Putamen (tissue), 1 donor: ENCODE results near the gene EAF2.
"Not testable (repeated sequence)": the region's sequence is repeated elsewhere in the genome, so short reads cannot be mapped to it uniquely, and the experiment has no call there.

Source experiments
- DNase-seq: peaks from one replicate; pipeline ENCODE4 v3.0.0-alpha.2; 2016; ENCODE audit warnings: low spot score

EAF2 gene

DNA sequence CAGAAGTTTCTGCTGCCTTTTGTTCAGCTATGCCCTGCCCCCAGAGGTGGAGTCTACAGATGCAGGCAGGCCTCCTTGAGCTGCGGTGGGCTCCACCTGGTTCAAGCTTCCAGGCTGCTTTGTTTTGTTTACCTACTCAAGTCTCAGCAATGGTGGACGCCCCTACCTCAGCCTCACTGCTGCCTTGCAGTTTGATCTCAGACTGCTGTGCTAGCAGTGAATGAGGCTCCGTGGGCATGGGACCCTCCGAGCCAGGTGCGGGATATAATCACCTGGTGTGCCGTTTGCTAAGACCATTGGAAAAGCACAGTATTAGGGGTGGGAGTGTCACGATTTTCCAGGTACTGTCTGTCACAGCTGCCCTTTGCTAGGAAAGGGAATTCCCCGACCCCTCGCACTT, 28.2 kb downstream of the EAF2 start:
- not testable (repeated sequence) for DNase-seq

DNA sequence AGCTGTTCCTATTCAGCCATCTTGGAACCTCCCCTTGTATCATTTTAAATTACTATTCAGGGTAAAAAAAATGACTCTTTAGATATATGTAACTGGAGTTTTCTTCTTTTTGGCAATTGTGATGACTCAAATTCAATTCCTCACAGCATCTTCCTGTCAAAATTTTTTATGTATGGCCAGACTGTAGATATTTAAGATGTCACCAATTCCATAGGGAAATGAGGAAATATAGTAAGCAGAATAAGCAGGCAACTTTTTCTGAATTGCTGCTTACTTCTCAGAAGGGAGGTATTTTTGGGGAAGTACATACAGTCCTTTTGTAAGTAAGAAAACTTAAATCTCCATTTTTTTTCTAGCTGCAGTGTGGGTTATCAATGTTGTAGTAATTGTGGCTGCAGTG, 28.8 kb downstream of the EAF2 start:
- no peak for DNase-seq

DNA sequence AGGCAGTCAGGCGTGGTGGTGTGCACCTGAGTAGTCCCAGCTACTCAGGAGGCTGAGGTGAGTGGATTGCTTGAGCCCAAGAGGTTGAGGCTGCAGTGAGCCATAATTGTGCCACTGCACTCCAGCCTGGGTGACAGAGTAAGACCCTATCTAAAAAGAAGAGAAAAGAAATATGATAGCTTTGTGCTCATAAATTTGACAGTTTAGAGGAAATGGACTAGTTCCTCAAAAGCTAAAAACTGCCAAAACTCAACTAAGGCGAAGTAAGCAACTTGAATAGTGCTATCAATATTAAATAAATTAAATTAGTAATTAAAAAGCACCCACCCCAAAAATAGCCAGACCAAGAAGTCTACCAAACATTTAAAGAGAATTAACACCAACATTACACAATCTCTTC, 34.7 kb downstream of the EAF2 start:
- no peak for DNase-seq

DNA sequence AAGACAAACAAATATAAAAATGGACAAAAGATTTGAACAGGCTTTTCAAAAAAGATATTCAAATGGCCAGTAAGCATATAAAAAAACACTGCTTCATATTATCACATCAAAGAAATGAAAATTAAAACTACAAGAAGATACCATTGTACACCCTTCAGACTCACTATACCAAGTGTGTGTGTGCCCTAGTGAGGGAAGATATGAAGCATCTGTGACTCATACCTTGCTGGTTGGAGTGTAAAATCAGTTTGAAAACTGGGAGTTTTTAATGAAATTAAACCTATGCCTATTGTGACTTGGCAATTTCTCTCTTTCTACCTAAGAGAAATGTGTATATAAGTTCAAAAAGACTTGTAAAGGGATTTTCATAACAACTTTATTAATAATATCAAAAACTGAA, 35.7 kb downstream of the EAF2 start:
- no peak for DNase-seq

GRCh38 chr3:121871430-121871829, 36.4 kb downstream of the EAF2 start:
- no peak for DNase-seq

GRCh38 chr3:121878411-121878810, 43.4 kb downstream of the EAF2 start:
- DNase-seq, result no peak

- no peak for DNase-seq
Observed at GRCh38 chr3:121883507-121883906, 48.5 kb downstream of the EAF2 start.

DNA sequence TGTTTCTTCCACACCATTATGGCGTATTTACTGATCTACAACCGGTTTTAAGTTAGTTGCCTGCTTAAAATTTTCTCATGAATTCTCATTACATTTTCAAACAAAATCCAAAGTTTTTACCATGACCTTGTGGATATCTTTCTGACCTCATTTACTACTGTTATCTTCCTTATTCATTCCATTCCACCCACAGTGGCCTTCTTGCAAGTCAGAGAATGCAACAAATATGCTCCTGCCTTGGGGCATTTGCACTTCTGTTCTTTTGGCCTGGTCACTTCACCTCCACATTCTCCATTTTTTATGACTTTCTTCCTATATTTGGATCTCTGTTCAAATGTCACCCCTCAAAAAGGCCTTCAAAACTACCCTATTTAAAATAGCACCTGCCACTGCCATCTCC, 50.4 kb downstream of the EAF2 start:
- no peak for DNase-seq

- DNase-seq, result peak; percentile 49
Observed at GRCh38 chr3:121894301-121894990, 59.4 kb downstream of the EAF2 start, which contains the start of gene SLC15A2. TSS of gene SLC15A2 (plus strand) at chr3:121894401. CDS start at chr3:121894477, 76 bp downstream.

DNA sequence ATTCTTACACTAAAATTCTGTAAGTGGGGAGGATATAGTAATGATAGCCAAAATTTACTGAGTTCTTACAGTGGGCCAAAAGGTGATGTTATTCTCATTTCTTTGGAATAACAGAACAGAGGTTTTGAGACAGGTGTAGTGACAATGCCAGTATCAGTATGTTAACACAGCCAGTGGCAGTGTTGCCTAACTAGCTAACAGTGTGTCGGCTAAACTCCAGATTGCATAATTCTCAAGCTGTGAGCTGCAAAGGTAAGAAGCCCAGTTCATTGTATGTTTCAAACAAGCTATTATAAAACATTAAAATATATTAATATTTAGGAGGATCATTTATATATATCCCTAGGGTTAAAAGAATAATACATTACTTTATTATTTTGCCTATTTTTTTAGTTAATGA, 60.1 kb downstream of the EAF2 start:
- no peak for DNase-seq

DNA sequence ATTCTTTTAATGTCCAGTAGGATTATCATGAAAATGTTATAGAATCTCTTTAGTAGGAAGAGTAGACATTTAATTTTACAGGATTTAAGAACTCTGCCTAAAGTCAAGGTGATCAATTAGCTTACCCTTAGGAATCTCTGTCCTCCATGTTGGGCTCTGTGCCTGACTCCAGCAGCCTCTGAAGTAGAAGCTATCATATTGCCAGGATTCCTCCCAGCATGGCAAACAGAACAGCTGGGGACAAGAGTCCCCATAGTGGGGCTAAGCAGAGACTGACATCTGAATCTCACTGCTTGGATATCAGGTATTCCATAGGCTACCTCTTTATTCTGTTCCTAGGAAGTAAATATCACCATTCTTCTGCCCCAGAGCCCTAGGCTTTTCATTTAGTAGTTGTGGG, 60.7 kb downstream of the EAF2 start:
- DNase-seq, result no peak

- DNase-seq, result no peak
Observed at GRCh38 chr3:121896823-121897222, 61.8 kb downstream of the EAF2 start.

- DNase-seq, result no peak
Observed at GRCh38 chr3:121897296-121897695, 62.3 kb downstream of the EAF2 start.

DNA sequence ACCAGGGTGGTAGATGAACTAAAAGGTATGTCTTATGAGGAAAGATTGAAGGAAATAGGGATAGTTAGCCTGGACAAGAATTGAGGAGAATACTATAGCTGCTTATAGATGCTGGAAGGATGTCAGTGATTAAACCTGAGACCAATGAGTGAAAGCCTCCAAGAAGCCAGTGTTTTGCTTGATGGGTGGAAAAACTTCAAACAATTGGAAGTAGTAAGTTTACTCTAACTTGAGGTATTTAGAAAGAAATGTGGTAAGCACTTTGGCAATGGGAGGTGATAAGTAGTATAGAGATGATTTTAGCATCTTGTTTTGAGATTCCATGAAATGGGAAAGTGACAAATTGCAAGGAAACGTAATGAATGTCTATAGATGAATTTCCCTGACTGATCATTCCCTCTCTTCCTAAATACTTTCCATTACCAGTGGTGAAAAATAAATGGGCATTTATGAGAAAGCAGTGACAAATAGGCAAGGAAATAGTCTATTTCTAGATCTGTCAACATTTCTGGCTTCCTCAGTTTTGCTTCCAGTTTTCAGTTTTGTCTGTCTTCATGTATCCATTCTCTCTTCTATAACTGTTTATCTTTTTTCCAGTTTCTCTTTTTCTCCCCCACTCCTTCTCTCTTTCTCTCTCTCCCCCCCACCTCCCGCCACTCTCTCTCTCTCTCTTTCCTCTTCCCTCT, 78.4 kb downstream of the EAF2 start:
- no peak for DNase-seq

DNA sequence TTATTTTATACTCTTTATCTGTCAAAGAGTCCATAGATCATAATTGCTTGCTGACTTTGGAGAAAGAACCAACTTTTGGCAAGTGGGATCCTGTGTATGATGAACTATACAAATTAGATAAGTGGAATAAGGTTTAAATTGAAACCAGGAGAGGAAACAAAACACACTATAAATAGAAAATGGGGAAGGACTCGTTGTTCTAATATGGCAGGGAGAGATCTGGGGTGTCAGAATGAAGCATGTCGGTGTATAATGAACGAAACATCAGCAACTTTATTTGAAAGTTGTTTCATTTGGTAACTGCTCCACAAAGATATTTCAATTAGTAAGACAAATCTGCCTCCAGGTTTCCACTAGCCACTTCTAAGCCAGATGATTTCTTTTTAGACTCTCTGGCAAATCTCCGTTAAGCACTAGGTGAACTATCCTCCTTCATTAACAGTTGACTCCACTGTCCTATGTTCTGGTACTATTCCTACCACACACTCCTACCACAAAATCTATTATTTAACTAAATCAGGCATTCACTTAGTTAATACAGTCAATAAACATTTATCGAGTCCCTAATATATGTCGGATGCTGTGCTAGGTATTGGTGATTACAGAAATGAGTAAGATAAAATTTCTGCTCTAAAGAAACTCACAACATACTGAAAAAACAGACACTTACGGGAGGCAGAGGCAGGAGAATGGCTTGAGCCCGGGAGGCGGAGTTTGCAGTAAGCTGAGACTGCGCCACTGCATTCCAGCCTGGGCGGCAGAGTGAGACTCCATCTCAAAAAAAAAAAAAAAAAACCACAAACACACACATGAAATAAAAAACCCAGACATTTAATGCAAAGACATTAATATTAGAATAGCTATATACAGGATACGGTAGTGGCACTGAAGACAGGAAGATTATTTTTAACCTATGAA, 79.3 kb downstream of the EAF2 start:
- DNase-seq, result no peak

- DNase-seq, result peak; percentile 43
Observed at GRCh38 chr3:121916189-121916588, 81.2 kb downstream of the EAF2 start.

GRCh38 chr3:121918779-121919483, 83.9 kb downstream of the EAF2 start:
- no peak for DNase-seq

GRCh38 chr3:121924734-121925133, 89.7 kb downstream of the EAF2 start:
- no peak for DNase-seq

GRCh38 chr3:121926380-121926779, 91.4 kb downstream of the EAF2 start:
- DNase-seq, result no peak
